ENCODE results near the gene EBPL. TPM values are rescaled to one million over a fixed set of nuclear protein-coding genes. Genes with fewer than 3 reads are reported as not detected.
"Not testable (repeated sequence)": the region's sequence is repeated elsewhere in the genome, so short reads cannot be mapped to it uniquely, and the experiment has no call there.

Gene EBPL
- total RNA-seq, 6 experiments from 2014 or later: 69.5 to 82.8 (median 75.5) TPM

GRCh38 chr13:49615836-49616675 lies 75.2 kb downstream of the EBPL start:
- no peak for DNase-seq
- Mint-ChIP-seq H3K4me3 (no peak overlapping the region), H3K4me1 (ENCODE audit: low read depth) (peaks cover 21% of the 10 kb centered on the region), H3K27me3 (ENCODE audit: insufficient read depth) (peaks cover 2% of the 10 kb centered on the region), H3K9me3 (peaks cover 4% of the 10 kb centered on the region; the same call in 1 of the 2 replicates), H3K36me3 (ENCODE audit: low read depth) (no peaks in the 10 kb centered on the region), H3K27ac (peak overlapping the region; percentile 20; the same call in 1 of the 2 replicates)
- TF ChIP-seq CTCF (IDR thresholded peaks at IDR 0.05): no peak

GRCh38 chr13:49612042-49612441 lies 79.2 kb downstream of the EBPL start:
- not testable (repeated sequence) for H3K9me3 Mint-ChIP-seq; H3K36me3 Mint-ChIP-seq (ENCODE audit: low read depth); H3K4me3 Mint-ChIP-seq; H3K27ac Mint-ChIP-seq; H3K27me3 Mint-ChIP-seq (ENCODE audit: insufficient read depth); DNase-seq
- H3K4me1 Mint-ChIP-seq (ENCODE audit: low read depth): peaks cover 14% of the 10 kb centered on the region; the same call in 1 of the 2 replicates

Other genes starting within 250 kb of the EBPL start
- 1 to 10 TPM; 3.7 to 6.9 (median 5.9) TPM for gene CAB39L, start 247.4 kb downstream of the EBPL start, total RNA-seq (2021; fragmentation: NEBNext Ultra II Directional; extraction: Animal tissue kit (Norgen Biotek cat#: 25700))
- 1 to 10 TPM; 4.4 to 7.4 (median 6.5) TPM for gene SETDB2, start 247.2 kb downstream of the EBPL start, total RNA-seq (2021; fragmentation: NEBNext Ultra II Directional; extraction: Animal tissue kit (Norgen Biotek cat#: 25700))
- gene PHF11, start 195.5 kb downstream of the EBPL start, total RNA-seq (2021; fragmentation: NEBNext Ultra II Directional; extraction: Animal tissue kit (Norgen Biotek cat#: 25700)): 10 to 100 TPM; 17.6 to 31.0 (median 25.3) TPM
- gene RCBTB1, start 105.9 kb downstream of the EBPL start, total RNA-seq (2021; fragmentation: NEBNext Ultra II Directional; extraction: Animal tissue kit (Norgen Biotek cat#: 25700)): 10 to 100 TPM; 13.3 to 17.4 (median 15.6) TPM
- gene ARL11, start 63.0 kb downstream of the EBPL start, total RNA-seq (2021; fragmentation: NEBNext Ultra II Directional; extraction: Animal tissue kit (Norgen Biotek cat#: 25700)): not detected
- 10 to 100 TPM; 57.2 to 74.4 (median 65.6) TPM for gene KPNA3, start 101.2 kb upstream of the EBPL start, total RNA-seq (2021; fragmentation: NEBNext Ultra II Directional; extraction: Animal tissue kit (Norgen Biotek cat#: 25700))
- 10 to 100 TPM; 15.1 to 19.3 (median 17.9) TPM for gene SPRYD7, start 244.9 kb upstream of the EBPL start, total RNA-seq (2021; fragmentation: NEBNext Ultra II Directional; extraction: Animal tissue kit (Norgen Biotek cat#: 25700))